GM10266 (cell line): ENCODE results near the gene LRP1B.

Experiments used
- DNase-seq: peaks from one replicate; pipeline ENCODE4 v3.0.0; 2012; ENCODE audit errors: extremely low spot score
- TF ChIP-seq, protein P1 (sequence below): IDR thresholded peaks from 2 replicates; pipeline ENCODE4 v1.5.1; 2012; ENCODE audit warnings: mild to moderate bottlenecking, low read depth; ENCODE audit not compliant: control insufficient read depth, insufficient read depth; ENCODE audit errors: missing control alignments

LRP1B gene

DNA sequence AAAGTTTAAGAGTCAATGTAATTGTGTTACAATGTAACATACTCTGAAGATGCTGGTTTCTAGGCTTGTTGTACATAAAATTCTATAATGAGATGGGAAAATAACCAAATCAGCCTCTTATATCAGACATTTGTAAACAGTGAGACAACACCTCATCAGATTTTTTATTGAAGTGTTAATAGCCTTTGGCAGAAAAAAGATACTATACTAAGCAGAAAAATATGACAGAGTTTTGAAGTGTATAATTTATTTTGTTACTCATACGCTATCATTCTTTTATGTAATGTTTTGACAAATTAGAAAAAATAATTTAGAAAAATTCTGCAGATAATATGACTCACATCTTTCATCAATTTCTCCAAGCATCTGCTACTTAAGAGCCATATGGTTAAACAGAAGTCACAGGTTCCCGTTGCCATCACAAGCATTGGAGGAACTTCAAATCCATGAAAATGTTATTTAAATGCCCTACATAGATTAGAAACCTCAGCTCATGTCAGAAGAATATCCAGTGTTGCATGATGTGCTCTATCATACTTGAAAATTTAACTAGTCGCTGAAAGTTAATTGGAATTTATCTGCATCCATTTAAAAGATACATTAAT, 535.4 kb downstream of the LRP1B start:
- TF ChIP-seq, protein P1, sequence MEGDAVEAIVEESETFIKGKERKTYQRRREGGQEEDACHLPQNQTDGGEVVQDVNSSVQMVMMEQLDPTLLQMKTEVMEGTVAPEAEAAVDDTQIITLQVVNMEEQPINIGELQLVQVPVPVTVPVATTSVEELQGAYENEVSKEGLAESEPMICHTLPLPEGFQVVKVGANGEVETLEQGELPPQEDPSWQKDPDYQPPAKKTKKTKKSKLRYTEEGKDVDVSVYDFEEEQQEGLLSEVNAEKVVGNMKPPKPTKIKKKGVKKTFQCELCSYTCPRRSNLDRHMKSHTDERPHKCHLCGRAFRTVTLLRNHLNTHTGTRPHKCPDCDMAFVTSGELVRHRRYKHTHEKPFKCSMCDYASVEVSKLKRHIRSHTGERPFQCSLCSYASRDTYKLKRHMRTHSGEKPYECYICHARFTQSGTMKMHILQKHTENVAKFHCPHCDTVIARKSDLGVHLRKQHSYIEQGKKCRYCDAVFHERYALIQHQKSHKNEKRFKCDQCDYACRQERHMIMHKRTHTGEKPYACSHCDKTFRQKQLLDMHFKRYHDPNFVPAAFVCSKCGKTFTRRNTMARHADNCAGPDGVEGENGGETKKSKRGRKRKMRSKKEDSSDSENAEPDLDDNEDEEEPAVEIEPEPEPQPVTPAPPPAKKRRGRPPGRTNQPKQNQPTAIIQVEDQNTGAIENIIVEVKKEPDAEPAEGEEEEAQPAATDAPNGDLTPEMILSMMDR = no peak
- no peak for DNase-seq

DNA sequence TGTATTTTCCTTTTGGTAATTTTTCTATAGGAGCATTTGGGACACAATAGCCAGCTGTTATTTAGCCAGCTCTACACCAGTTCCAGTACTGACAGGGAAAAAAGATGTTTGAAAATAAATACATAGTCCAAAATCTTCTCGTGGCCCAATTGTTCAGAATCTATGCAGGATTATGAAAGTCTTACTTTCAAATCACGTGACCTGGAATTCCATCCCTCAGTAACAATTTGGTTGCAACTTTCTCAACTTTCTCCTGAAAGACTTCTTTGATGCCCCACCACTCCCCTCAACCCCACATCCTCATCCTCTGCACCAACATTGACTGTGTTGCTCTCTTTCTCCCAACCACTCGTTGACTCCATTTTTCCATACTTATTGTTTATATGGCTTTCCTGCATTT, 539.0 kb downstream of the LRP1B start:
- TF ChIP-seq, protein P1 = no peak
- no peak for DNase-seq

DNA sequence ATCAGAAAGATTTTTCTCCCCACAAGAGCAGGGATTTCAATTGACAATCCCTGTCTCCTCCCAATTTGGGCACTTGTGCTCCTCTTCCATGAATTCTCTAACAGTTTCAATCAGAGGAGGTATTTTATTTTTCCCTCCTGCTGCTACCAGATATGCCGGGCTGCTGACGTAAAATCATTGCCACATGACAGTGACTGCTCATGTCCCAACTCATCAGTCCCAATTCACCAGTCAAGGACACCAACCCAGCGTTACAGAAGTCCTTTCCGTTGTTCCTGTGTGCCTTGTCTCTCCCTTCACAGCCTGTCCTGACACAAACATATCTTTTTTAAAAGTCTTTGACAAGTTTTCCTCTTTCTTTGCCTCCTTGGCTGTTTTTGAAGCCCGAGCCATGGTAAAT, 540.2 kb downstream of the LRP1B start:
- DNase-seq = no peak
- TF ChIP-seq, protein P1 = no peak

DNA sequence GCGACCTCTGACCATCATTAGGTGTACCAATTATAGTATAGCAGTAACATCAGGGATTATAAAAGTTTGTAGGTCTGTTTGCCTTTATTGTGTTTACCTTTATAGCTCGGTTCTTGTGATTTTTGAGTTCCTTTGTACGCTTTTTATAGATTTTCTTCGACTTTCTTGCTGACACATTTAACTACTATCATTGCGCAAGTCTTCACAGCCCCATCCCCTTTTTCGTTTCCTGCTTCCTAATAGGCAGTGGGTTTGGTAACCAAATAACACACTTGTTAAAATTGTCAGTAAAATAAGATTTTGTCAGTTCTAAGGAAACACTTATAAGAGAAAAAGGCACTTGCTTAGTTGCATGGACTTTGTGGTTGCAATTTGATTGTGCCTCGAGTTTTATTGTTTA, 541.5 kb downstream of the LRP1B start:
- DNase-seq = no peak
- TF ChIP-seq, protein P1 = no peak

DNA sequence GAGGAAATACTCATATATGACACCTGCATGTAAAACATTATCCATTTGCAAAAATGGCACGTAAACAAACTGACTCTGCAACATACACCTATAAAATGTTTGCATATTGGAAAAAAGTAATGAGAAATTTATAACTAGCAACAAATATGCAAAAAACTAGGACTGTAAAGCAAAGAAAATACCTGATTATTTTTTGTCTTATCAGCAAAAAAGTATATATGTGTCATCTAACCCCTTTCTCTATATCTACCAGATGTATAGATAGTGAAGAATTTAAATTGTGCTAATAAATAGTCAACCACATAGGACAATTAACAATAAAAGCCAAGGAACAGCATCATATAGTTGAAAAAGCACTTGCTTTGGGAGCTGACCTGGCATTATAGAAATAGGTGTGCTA, 543.8 kb downstream of the LRP1B start:
- TF ChIP-seq, protein P1 = no peak
- no peak for DNase-seq

DNA sequence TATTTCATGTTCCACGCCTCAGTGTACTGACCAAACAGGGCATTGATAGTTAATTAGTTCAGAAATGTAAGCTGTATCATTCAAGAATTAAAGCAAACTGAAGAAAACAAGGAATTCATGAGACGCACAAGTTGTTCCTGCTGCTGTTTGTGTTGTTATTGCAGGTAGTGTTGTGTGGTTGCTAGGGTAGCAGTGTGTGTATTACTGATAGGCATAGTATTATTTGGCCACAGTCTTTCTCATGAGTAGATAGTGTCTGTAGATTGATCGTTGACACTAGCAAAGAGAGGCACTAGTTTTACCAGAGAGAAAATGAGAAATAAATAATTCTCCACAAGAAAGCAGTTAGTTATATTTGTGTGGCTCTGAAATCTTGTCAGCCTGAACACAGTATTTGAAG, 548.6 kb downstream of the LRP1B start:
- TF ChIP-seq, protein P1 = no peak

DNA sequence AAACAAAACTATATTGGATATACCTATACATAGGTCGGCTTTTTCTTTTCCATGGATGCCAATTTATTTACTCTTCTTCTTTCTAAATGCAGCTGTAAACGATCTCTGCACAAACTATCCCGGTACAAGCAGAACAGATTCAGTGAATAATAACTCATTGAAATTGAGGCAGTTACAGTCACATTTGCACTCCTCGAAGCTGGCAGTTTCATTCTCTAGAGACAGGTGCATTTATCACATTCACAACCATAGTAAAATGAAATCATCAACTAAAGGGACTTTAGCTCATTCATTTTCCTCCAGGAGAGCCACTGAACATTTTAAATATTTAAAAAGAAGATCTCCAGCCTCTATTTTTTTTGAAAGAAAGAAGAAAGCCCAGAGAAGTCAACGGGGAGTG, 551.7 kb downstream of the LRP1B start:
- TF ChIP-seq, protein P1 = no peak
- no peak for DNase-seq

More for the DNA sequence above, 548.6 kb downstream of the LRP1B start:
- no peak for DNase-seq
